PC-3 (cell line): ENCODE data around the gene UBAC2. TPM values are rescaled to one million over a fixed set of nuclear protein-coding genes. Genes with fewer than 3 reads are reported as not detected.
"Not testable (repeated sequence)": the region's sequence is repeated elsewhere in the genome, so short reads cannot be mapped to it uniquely, and the experiment has no call there.

Experiments used
- ATAC-seq: fragments of 200-7000 bp; cut with Tn5 transposase; 2 replicates; pipeline ENCODE4 v1.9.1; 2020; ENCODE audit warnings: mild to moderate bottlenecking, moderate library complexity
- BruUV-seq: library from RNA; stranded (reverse); fragments of 400-500 nt; replicated peaks from 2 replicates; lab custom pipeline; 2021; lab: Mats Ljungman, UMichigan
- CTCF ChIA-PET: fragments of 300-600 bp; sonication (Branson Sonifier 250); formaldehyde crosslinking; loops from one replicate; lab custom pipeline; 2022; ENCODE audit warnings: antibody characterized with exemption; lab: Charles Lee
- POLR2A ChIA-PET: fragments of 300-600 bp; sonication (Branson Sonifier 250); formaldehyde crosslinking; loops from one replicate; lab custom pipeline; 2022; ENCODE audit warnings: antibody characterized with exemption; ENCODE audit not compliant: unreplicated experiment; lab: Charles Lee
- DNase-seq: peaks from one replicate; pipeline ENCODE4 v3.0.0-alpha.2; 2015
- H2AFZ ChIP-seq: fragments of 300-600 bp; sonication (generic); 2 replicates; pipeline ENCODE4 v1.6.0; 2016; ENCODE audit warnings: antibody characterized with exemption, low read length
- H3F3A ChIP-seq: fragments of 300-600 bp; sonication (generic); one replicate; pipeline ENCODE4 v1.6.0; 2017; ENCODE audit warnings: antibody characterized with exemption, low read length, control low read depth, mild to moderate bottlenecking; ENCODE audit not compliant: unreplicated experiment
- H3K27ac ChIP-seq: fragments of 300-600 bp; sonication (generic); 2 replicates; pipeline ENCODE4 v1.5.1; 2016; ENCODE audit warnings: mild to moderate bottlenecking, low read length
- H3K27me3 ChIP-seq: fragments of 300-600 bp; sonication (generic); 2 replicates; pipeline ENCODE4 v1.6.1; 2016; ENCODE audit warnings: low read length, mixed read lengths
- H3K36me3 ChIP-seq: fragments of 300-600 bp; sonication (generic); 2 replicates; pipeline ENCODE4 v1.6.1; 2016; ENCODE audit warnings: low read depth, mixed run types, low read length, mixed read lengths
- H3K4me1 ChIP-seq: fragments of 300-600 bp; sonication (generic); 2 replicates; pipeline ENCODE4 v1.5.1; 2016; ENCODE audit warnings: low read length; ENCODE audit not compliant: insufficient read depth
- H3K4me2 ChIP-seq: fragments of 300-600 bp; sonication (generic); 2 replicates; pipeline ENCODE4 v1.6.0; 2016; ENCODE audit warnings: low read length
- H3K4me3 ChIP-seq: fragments of 300-600 bp; sonication (generic); 2 replicates; pipeline ENCODE4 v1.5.1; 2016; ENCODE audit warnings: mild to moderate bottlenecking, low read length, mixed read lengths
- H3K79me2 ChIP-seq: fragments of 300-600 bp; sonication (generic); 2 replicates; pipeline ENCODE4 v1.6.1; 2017; ENCODE audit warnings: low read length, mixed read lengths
- H3K9ac ChIP-seq: fragments of 300-600 bp; sonication (generic); 2 replicates; pipeline ENCODE4 v1.6.0; 2016; ENCODE audit warnings: mild to moderate bottlenecking, low read length
- H3K9me2 ChIP-seq: fragments of 300-600 bp; sonication (generic); replicated peaks from 2 replicates; pipeline ENCODE4 v1.6.1; 2016; ENCODE audit warnings: mixed run types, low read length, mixed read lengths
- H3K9me3 ChIP-seq: fragments of 300-600 bp; sonication (generic); 2 replicates; pipeline ENCODE4 v1.6.1; 2016; ENCODE audit warnings: low read length, mixed read lengths
- H4K20me1 ChIP-seq: fragments of 300-600 bp; sonication (generic); 2 replicates; pipeline ENCODE4 v1.6.1; 2016; ENCODE audit warnings: low read length, mixed read lengths
- CTCF ChIP-seq: fragments of 300-600 bp; sonication (generic); conservative IDR thresholded peaks from 2 replicates; pipeline ENCODE4 v1.5.1; 2017; ENCODE audit warnings: antibody characterized with exemption, low read depth, mild to moderate bottlenecking, low read length
- EZH2 ChIP-seq: fragments of 300-600 bp; sonication (generic); IDR thresholded peaks from one replicate; pipeline ENCODE4 v1.6.1; 2017; ENCODE audit warnings: antibody characterized with exemption, mild to moderate bottlenecking, low read length; ENCODE audit not compliant: unreplicated experiment
- EZH2phosphoT487 ChIP-seq: fragments of 300-600 bp; sonication (generic); IDR thresholded peaks from 2 replicates; pipeline ENCODE4 v1.6.1; 2018; ENCODE audit warnings: mild to moderate bottlenecking, antibody characterized with exemption, low read length, borderline replicate concordance
- intact Hi-C: fragments of 100-400 bp; cut with micrococcal nuclease; formaldehyde crosslinking; loops from 2 replicates; pipeline ENCODE4 v1.9.0; 2023
- total RNA-seq: library from RNA; depleted of rRNA; stranded (reverse); fragments of >200 nt; gene quantifications from 2 replicates; pipeline ENCODE4 v1.2.3, GENCODE V29; 2014

Gene UBAC2
- total RNA-seq, 1 experiment from 2014 or later = 34.5 TPM

- CTCF ChIA-PET = no interaction called here
- Histone ChIP-seq H3K4me1 (no peaks in the 10 kb centered on the region), H2AFZ (no peak overlapping the region), H3K79me2 (no peaks in the 10 kb centered on the region), H3K27me3 (no peaks in the 10 kb centered on the region), H3K9me2 (no peaks in the 10 kb centered on the region), H3K9ac (no peak overlapping the region), H3K36me3 (peaks cover 2% of the 10 kb centered on the region; the same call in 1 of the 2 replicates), H3K4me3 (no peak overlapping the region), H3K4me2 (no peak overlapping the region), H3F3A (no peaks in the 10 kb centered on the region), H3K27ac (no peak overlapping the region), H3K9me3 (no peaks in the 10 kb centered on the region), H4K20me1 (no peaks in the 10 kb centered on the region)
- ATAC-seq (no peak), DNase-seq (no peak)
- intact Hi-C loops = no loop called here
- POLR2A ChIA-PET = no interaction called here
- BruUV-seq = no TSS peak
- TF ChIP-seq EZH2 (no peak), EZH2phosphoT487 (no peak), CTCF (no peak)
Observed at GRCh38 chr13:99246100-99246499, 45.4 kb downstream of the UBAC2 start.

- DNase-seq, ATAC-seq, H3K4me1 ChIP-seq, H3K79me2 ChIP-seq, POLR2A ChIA-PET, H3K9me2 ChIP-seq, H4K20me1 ChIP-seq, H3K4me3 ChIP-seq, H3K9ac ChIP-seq, BruUV-seq, H3F3A ChIP-seq, H3K9me3 ChIP-seq, H3K36me3 ChIP-seq, intact Hi-C loops, CTCF ChIA-PET, H3K27me3 ChIP-seq, H3K27ac ChIP-seq, H2AFZ ChIP-seq, H3K4me2 ChIP-seq: not testable (repeated sequence)
Observed at GRCh38 chr13:99249178-99249577, 48.5 kb downstream of the UBAC2 start.

- intact Hi-C loops, H3K9ac ChIP-seq, H3K9me3 ChIP-seq, H3K27ac ChIP-seq, H3F3A ChIP-seq, DNase-seq, POLR2A ChIA-PET, ATAC-seq, H3K9me2 ChIP-seq, H3K4me1 ChIP-seq, H3K79me2 ChIP-seq, H4K20me1 ChIP-seq, H3K4me3 ChIP-seq, H3K27me3 ChIP-seq, H2AFZ ChIP-seq, BruUV-seq, CTCF ChIA-PET, H3K4me2 ChIP-seq, H3K36me3 ChIP-seq: not testable (repeated sequence)
Observed at GRCh38 chr13:99249606-99250005, 49.0 kb downstream of the UBAC2 start.
